GM13977 (cell line): ENCODE data around the gene ACACA.

Experiments used
- DNase-seq: peaks from one replicate; pipeline ENCODE4 v3.0.0; 2012; ENCODE audit warnings: low spot score
- CTCF ChIP-seq: IDR thresholded peaks from 2 replicates; pipeline ENCODE4 v1.5.1; 2012; ENCODE audit warnings: mild to moderate bottlenecking, control low read depth; ENCODE audit not compliant: insufficient read depth; ENCODE audit errors: extremely low read depth, missing control alignments
- in situ Hi-C: fragments of 300-500 bp; cut with MboI; formaldehyde crosslinking; loops from one replicate; pipeline ENCODE4 v1.12.0; 2022; ENCODE audit warnings: low sequenced_read_pairs, low pct_unique_long_range_greater_than_20kb, mixed read lengths, inconsistent platforms; ENCODE audit not compliant: unreplicated experiment

ACACA gene

GRCh38 chr17:37386462-37386861 is 20.2 kb downstream of the ACACA start:
- TF ChIP-seq CTCF: no peak
- in situ Hi-C loops: loop anchor here (25.0 kb wide), 1 partner anchor 774 kb away; the partner anchor contains the start of gene MRM1
- DNase-seq: no peak

- TF ChIP-seq CTCF: no peak
- in situ Hi-C loops: loop anchor here (25.0 kb wide), 1 partner anchor 773 kb away; the partner anchor contains the start of gene MRM1
- DNase-seq: no peak
Measured at GRCh38 chr17:37385474-37385990, 21.1 kb downstream of the ACACA start.

GRCh38 chr17:37384560-37385149 is 22.0 kb downstream of the ACACA start:
- DNase-seq: no peak
- in situ Hi-C loops: loop anchor here (25.0 kb wide), 1 partner anchor 772 kb away; the partner anchor contains the start of gene MRM1
- TF ChIP-seq CTCF: no peak

DNA sequence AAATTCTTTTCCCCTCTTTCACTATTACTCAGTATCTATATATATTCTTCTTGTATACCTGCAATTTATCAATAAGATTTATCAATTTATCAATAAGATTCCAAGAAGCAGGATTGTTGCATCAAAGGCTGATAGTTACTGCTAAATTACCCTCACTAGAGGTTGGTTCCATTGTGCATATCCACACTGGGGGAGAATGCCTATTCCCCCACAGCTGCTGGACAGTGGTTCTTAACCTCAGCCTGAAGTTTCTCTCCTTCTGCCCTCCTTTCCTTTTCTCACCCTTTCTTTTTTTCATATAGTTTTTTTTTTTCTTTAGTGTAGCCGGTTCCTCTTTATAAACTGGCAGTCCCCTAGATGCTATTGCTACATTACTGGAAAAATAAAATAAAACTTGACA is 24.6 kb downstream of the ACACA start:
- in situ Hi-C loops: loop anchor here (25.0 kb wide), 1 partner anchor 770 kb away; the partner anchor contains the start of gene MRM1
- DNase-seq: no peak
- TF ChIP-seq CTCF: no peak

DNA sequence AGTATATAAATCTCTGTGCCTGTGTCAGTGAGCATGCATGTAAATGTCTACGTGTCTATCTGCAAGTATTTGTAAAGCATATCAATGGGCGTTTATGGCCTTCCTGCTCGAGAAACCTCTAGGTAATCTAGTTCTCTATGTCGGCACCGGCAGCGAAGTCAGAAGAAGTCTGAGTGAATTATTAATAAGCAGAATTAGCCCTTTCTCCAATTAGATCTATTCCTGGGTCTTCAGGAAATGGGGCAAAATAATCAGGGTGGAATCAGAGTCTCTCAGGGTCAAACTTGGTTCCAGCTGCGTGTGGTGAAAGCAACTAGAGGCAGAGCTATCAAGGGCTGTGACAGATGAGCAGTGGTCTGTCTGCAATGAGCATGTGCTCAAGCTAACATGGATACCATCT is 30.9 kb downstream of the ACACA start, which contains the start of gene C17orf78:
Gene C17orf78, plus strand, starts transcription at position 280 of the 400 bp plus-strand sequence. Its CDS starts 108 bp downstream, at position 388.
- TF ChIP-seq CTCF: no peak
- in situ Hi-C loops: loop anchor here (25.0 kb wide), 1 partner anchor 763 kb away; the partner anchor contains the start of gene MRM1
- DNase-seq: no peak

- in situ Hi-C loops: no loop called here
- DNase-seq: peak; percentile 79
- TF ChIP-seq CTCF: peak; percentile 98
Measured at GRCh38 chr17:37373530-37374159, 33.0 kb downstream of the ACACA start.
